Activated CD4-positive, alpha-beta T cell treated with anti-CD3 and anti-CD28 coated beads for 48 hours (primary cell): ENCODE measurements around the gene RPAP3.
A peak's percentile ranks its signal among the peaks of the same experiment; 100 is the strongest.
"Not testable (repeated sequence)": the region's sequence is repeated elsewhere in the genome, so short reads cannot be mapped to it uniquely, and the experiment has no call there.

ENCODE experiments used
- DNase-seq: peaks from one replicate; pipeline ENCODE4 v3.0.0-alpha.2; 2020

RPAP3 gene

DNA sequence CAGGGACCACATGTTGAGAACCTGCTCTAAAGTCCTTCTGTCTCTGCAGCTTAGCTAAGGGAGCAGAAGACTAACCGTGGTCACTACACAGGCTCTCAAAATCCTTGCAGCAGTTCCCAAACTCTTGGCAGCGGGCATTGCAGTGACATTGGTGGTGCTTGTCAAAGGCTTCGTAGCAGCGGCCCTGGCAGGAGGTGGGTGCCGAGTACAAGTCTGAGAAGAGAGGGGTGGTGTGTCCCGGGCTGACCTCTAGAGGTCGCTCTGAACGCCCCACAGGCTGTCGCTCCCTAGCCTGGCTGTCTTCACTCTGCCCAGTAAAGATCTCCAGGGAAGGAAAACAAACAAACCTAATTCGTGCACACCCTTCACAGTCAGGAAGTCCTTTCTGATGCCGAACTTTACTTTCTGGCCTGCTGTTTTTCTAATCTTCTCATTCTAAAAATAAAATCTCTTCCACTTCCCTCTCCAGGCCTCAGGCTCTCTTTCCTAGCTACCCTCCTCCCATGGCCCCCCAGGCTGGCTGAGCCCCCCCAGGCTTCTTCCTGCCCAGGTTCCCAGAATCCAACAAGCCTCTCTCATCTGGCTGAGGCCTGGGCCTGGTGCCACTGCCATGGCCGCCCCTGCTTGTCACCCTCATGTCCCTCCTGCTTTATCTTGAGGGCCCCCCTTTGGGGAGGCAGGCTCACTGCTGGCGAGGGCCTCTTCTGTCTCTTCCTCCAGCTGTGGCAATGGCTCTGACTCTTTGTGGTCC is 11.8 kb upstream of the RPAP3 start:
- DNase-seq = peak; percentile 75

- no peak for DNase-seq
Observed at GRCh38 chr12:47717046-47717442, 11.2 kb upstream of the RPAP3 start.

- no peak for DNase-seq
Observed at GRCh38 chr12:47715877-47716548, 10.2 kb upstream of the RPAP3 start.

GRCh38 chr12:47715393-47715876 is 9.6 kb upstream of the RPAP3 start:
- DNase-seq = peak; percentile 86

DNA sequence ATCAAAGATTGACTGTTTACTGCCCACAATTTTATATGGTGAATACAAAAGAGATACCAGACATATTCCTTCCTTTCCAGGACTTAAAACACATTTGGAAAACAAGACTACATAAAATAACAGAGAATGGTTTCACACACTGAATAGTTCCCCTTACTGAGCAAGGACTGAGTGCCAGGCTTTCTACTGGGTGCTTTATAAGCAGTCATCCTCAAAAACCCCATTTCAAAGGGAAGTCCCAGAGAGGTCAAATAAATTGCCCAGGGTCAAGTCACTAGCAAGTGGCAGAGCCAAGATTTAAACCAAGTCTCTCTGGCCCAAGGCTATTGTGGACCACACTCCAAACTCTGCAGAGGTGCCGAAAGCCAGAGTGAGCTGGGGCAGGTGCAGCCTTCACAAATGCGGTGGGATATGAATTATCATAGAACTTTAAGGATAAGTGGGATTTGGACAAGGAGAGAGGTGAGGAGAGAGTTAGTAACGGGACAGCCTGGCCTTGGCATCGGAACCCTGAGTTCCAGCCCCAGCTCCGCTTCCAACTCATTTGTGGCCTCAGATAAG is 9.1 kb upstream of the RPAP3 start:
- DNase-seq = no peak

- DNase-seq = no peak
Observed at GRCh38 chr12:47712171-47712570, 6.3 kb upstream of the RPAP3 start.

- no peak for DNase-seq
Observed at GRCh38 chr12:47711448-47711847, 5.6 kb upstream of the RPAP3 start.

DNA sequence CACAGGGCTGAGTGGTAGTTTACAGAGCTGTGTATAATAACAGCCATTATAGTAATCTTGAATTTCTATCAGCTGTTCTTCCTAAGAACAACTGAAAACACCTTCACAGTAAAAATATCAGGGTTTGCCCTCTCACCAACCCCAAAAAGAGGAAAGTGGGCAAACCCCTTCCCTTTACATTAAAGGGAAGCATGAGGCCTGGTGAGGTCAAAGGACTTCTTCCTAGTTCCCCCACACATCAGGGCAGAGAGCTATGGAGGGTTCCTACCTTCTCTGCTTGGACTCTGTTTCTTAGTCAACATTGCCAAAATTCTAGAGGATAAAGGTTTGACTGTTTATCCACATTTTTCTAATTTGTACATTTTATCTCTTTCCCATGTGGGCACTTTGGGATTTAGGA is 4.4 kb upstream of the RPAP3 start:
- DNase-seq = no peak

GRCh38 chr12:47709671-47710070 is 3.8 kb upstream of the RPAP3 start:
- no peak for DNase-seq

DNA sequence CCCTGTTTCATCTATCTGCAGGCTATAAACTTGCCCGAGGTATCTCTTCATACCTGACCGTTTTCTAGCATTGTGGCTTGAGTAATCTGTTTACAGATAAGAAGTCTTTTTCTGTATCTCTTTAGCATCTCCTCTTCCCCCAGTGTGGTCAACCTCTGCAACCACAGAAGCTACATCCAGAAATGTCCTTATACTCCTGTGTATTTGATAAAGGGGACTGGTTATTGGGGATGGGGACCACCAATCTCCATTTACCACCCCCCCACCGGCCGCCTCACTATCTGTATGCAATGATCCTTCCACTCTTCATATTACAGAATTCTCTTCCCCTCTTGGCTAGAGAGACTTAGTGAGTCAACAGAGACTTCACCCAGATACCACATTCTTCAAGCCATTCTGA is 3.4 kb upstream of the RPAP3 start:
- no peak for DNase-seq

- no peak for DNase-seq
Observed at GRCh38 chr12:47707905-47708543, 2.2 kb upstream of the RPAP3 start.

- DNase-seq = no peak
Observed at GRCh38 chr12:47707355-47707754, 1.5 kb upstream of the RPAP3 start.

- no peak for DNase-seq
Observed at GRCh38 chr12:47705229-47705565, 633 bp downstream of the RPAP3 start.

GRCh38 chr12:47704719-47705118 is 1.1 kb downstream of the RPAP3 start:
- no peak for DNase-seq

GRCh38 chr12:47700263-47700662 is 5.6 kb downstream of the RPAP3 start:
- DNase-seq = no peak

- no peak for DNase-seq
Observed at GRCh38 chr12:47698631-47699030, 7.2 kb downstream of the RPAP3 start.

GRCh38 chr12:47698055-47698454 is 7.8 kb downstream of the RPAP3 start:
- no peak for DNase-seq

DNA sequence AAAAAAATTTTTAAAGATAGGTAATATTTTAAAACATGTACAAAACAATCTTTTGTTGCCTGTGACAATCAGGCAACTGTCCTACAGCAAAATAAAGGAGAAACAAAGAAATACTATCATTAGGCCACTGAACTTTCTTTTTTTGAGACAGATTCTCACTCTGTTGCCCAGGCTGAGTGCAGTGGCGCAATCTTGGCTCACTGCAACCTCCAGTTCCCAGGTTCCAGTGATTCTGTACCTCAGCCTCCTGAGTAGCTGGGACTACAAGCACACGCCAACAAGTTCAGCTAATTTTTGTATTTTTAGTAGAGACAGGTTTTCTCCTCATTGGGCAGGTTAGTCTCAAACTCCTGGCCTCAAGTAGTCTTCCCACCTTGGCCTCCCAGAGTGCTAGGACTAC is 16.6 kb downstream of the RPAP3 start:
- DNase-seq = no peak

GRCh38 chr12:47687636-47688035 is 18.2 kb downstream of the RPAP3 start:
- DNase-seq = no peak

DNA sequence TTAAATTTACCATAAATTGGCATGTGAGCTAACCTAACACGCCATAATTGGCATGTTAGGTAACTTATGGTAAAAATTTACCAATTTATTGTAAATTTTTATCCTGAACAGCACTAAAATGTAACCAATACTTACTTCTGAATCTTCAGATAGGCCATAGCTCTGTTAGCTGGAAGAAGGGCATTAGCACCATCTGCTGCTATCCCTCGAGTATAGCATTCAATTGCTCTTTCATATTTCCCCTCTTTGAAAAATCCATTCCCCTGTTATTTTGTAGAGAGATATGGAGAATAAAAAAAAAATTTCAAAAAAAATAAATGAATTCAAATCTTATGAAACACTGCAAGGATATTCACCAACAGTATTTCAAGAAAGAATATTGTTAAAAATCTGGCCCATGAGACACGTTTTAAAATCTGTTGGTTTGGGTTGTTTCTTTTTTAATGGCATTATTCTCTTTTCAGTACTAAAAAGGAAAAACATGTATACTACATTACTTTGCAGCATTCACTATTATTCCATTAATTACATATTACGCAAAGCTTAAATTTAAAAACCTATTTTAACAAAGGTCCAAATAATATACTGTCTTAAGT is 19.1 kb downstream of the RPAP3 start:
- peak; percentile 13 for DNase-seq

GRCh38 chr12:47679785-47680184 is 26.0 kb downstream of the RPAP3 start:
- DNase-seq = no peak

DNA sequence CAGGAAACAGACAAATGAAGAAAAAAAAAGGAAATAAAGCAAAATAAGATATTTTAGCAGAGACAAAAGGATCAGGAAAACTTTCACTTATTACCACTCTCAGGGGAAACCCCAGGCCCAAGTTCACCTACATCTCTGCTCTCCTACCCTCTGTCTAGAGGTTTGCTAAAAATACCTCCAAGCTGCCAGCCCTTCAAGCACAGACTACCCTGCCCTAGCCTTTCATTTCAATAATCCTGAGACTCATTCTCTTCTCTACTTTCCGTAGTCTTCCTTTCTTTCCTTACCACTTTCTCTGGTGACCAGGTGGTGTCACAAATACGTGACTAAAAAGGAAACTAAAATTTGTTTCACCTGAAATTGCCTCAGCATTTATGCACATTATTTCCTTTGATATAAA is 33.8 kb downstream of the RPAP3 start:
- no peak for DNase-seq

- DNase-seq = not testable (repeated sequence)
Observed at GRCh38 chr12:47667935-47668334, 37.9 kb downstream of the RPAP3 start.
